OCI-LY7 (cell line): ENCODE measurements around the gene BCL11A. TPM values are rescaled to one million over a fixed set of nuclear protein-coding genes. Genes with fewer than 3 reads are reported as not detected.
A peak's percentile ranks its signal among the peaks of the same experiment; 100 is the strongest.

Experiments
- BruUV-seq: library from RNA; stranded (reverse); fragments of 400-500 nt; replicated peaks from 2 replicates; lab custom pipeline; 2021; lab: Mats Ljungman, UMichigan
- CTCF ChIA-PET: fragments of 300-600 bp; sonication (Branson Sonifier 250); formaldehyde crosslinking; loops from one replicate; lab custom pipeline; 2022; ENCODE audit warnings: antibody characterized with exemption; ENCODE audit not compliant: unreplicated experiment; lab: Charles Lee
- POLR2A ChIA-PET: fragments of 300-600 bp; sonication (Branson Sonifier 250); formaldehyde crosslinking; loops from one replicate; lab custom pipeline; 2022; ENCODE audit warnings: antibody characterized with exemption; lab: Charles Lee
- DNase-seq: peaks from one replicate; pipeline ENCODE4 v3.0.0-alpha.2; 2015; ENCODE audit warnings: low spot score
- H2AFZ ChIP-seq: fragments of 200-600 bp; sonication (generic), shearing (Covaris generic); 2 replicates; pipeline ENCODE4 v1.6.1; 2014; ENCODE audit warnings: mild to moderate bottlenecking, antibody characterized with exemption, low read length, moderate library complexity
- H3K27ac ChIP-seq: fragments of 200-600 bp; sonication (generic); 2 replicates; pipeline ENCODE4 v1.5.1; 2014; ENCODE audit warnings: mixed run types, low read depth, mild to moderate bottlenecking, moderate library complexity, low read length, inconsistent platforms; ENCODE audit not compliant: poor library complexity, severe bottlenecking
- H3K36me3 ChIP-seq: fragments of 200-600 bp; sonication (generic); 2 replicates; pipeline ENCODE4 v1.6.1; 2014; ENCODE audit warnings: mild to moderate bottlenecking, antibody characterized with exemption, low read length, moderate library complexity, mixed read lengths; ENCODE audit not compliant: insufficient read depth
- H3K4me1 ChIP-seq: fragments of 200-600 bp; sonication (generic); 2 replicates; pipeline ENCODE4 v1.5.1; 2014; ENCODE audit warnings: mild to moderate bottlenecking, low read length; ENCODE audit not compliant: insufficient read depth, poor library complexity, severe bottlenecking
- H3K4me2 ChIP-seq: fragments of 200-600 bp; sonication (generic); 2 replicates; pipeline ENCODE4 v1.6.1; 2014; ENCODE audit warnings: mild to moderate bottlenecking, low read length
- H3K4me3 ChIP-seq: fragments of 200-600 bp; sonication (generic); 2 replicates; pipeline ENCODE4 v1.5.1; 2014; ENCODE audit warnings: mild to moderate bottlenecking, low read depth, low read length; ENCODE audit not compliant: poor library complexity, severe bottlenecking
- H3K79me2 ChIP-seq: fragments of 200-600 bp; sonication (generic); 2 replicates; pipeline ENCODE4 v1.6.1; 2016; ENCODE audit warnings: low read depth, mild to moderate bottlenecking, low read length, moderate library complexity, mixed read lengths; ENCODE audit not compliant: insufficient read depth
- H3K9me2 ChIP-seq: fragments of 200-600 bp; sonication (generic); 2 replicates; pipeline ENCODE4 v1.6.1; 2016; ENCODE audit warnings: mild to moderate bottlenecking, low read length, mixed read lengths; ENCODE audit not compliant: insufficient read depth
- H3K9me3 ChIP-seq: fragments of 200-600 bp; sonication (generic); 2 replicates; pipeline ENCODE4 v1.6.1; 2014; ENCODE audit warnings: mild to moderate bottlenecking, mixed run types, low read length, mixed read lengths
- H4K20me1 ChIP-seq: fragments of 200-600 bp; sonication (generic); 2 replicates; pipeline ENCODE4 v1.6.1; 2014; ENCODE audit warnings: mild to moderate bottlenecking, antibody characterized with exemption, low read length, moderate library complexity, mixed read lengths; ENCODE audit not compliant: insufficient read depth
- CTCF ChIP-seq: fragments of 200-600 bp; sonication (generic); conservative IDR thresholded peaks from 2 replicates; pipeline ENCODE4 v1.5.1; 2014; ENCODE audit warnings: mild to moderate bottlenecking, antibody characterized with exemption, low read length, moderate library complexity, mixed read lengths
- EZH2phosphoT487 ChIP-seq: fragments of 200-600 bp; sonication (generic); IDR thresholded peaks from 2 replicates; pipeline ENCODE4 v1.6.1; 2018; ENCODE audit warnings: low read depth, borderline replicate concordance, mild to moderate bottlenecking, mixed run types, antibody characterized with exemption, low read length, moderate library complexity, mixed read lengths
- intact Hi-C: fragments of 100-400 bp; cut with micrococcal nuclease; formaldehyde crosslinking; loops from one replicate; pipeline ENCODE4 v1.10.0; 2022; ENCODE audit not compliant: unreplicated experiment
- total RNA-seq, 2 experiments: library from RNA; depleted of rRNA in 1 of 2; stranded (reverse); fragments of >200 nt in 1 of 2; shearing (Covaris generic) in 1 of 2; gene quantifications; 2 replicates each; pipeline ENCODE4 v1.2.3, GENCODE V29; 2014 to 2022

Gene BCL11A
- total RNA-seq, 2 experiments from 2014 or later, result 64.3 to 167 TPM

- Histone ChIP-seq H3K27ac (peak overlapping the region; percentile 80), H3K4me1 (peaks cover 70% of the 10 kb centered on the region), H3K36me3 (no peaks in the 10 kb centered on the region), H3K79me2 (no peaks in the 10 kb centered on the region), H3K9me2 (no peaks in the 10 kb centered on the region), H3K4me3 (peak overlapping the region; percentile 36), H2AFZ (peak overlapping the region; percentile 53; the same call in 1 of the 2 replicates), H3K9me3 (no peaks in the 10 kb centered on the region), H3K4me2 (peak overlapping the region; percentile 77), H4K20me1 (no peaks in the 10 kb centered on the region)
- ChIA-PET POLR2A (interaction anchor here (0.7 to 3.6 kb wide), 18 partner anchors 8 to 556 kb away, joined by 3 to 28 read pairs (median 5); no protein-coding TSS in a partner anchor), CTCF (interaction anchor here (0.7 to 1.0 kb wide), 2 partner anchors 14 to 76 kb away, joined by 3 to 4 read pairs; no protein-coding TSS in a partner anchor)
- intact Hi-C loops, result loop anchor here (2.0 kb wide), 1 partner anchor 39 kb away; no protein-coding TSS in a partner anchor
- no TSS peak for BruUV-seq
- DNase-seq, result no peak
- TF ChIP-seq CTCF (no peak), EZH2phosphoT487 (no peak)
Observed at GRCh38 chr2:60445684-60446179, 107.7 kb downstream of the BCL11A start.

- H3K9me2 ChIP-seq, result no peaks in the 10 kb centered on the region
- no peak for DNase-seq
- H4K20me1 ChIP-seq, result no peaks in the 10 kb centered on the region
- H3K4me1 ChIP-seq, result peaks cover 86% of the 10 kb centered on the region
- TF ChIP-seq CTCF, result no peak
- H3K79me2 ChIP-seq, result no peaks in the 10 kb centered on the region
- H3K36me3 ChIP-seq, result no peaks in the 10 kb centered on the region
- H3K4me3 ChIP-seq, result no peak overlapping the region
- ChIA-PET CTCF (no interaction called here), POLR2A (interaction anchor here (0.6 to 1.3 kb wide), 6 partner anchors 65 to 291 kb away, joined by 3 to 8 read pairs (median 3); no protein-coding TSS in a partner anchor)
- no peak overlapping the region for H3K27ac ChIP-seq
- intact Hi-C loops, result no loop called here
- H2AFZ ChIP-seq, result no peak overlapping the region
- H3K4me2 ChIP-seq, result no peak overlapping the region
- no TSS peak for BruUV-seq
- H3K9me3 ChIP-seq, result no peaks in the 10 kb centered on the region
Observed at GRCh38 chr2:60442608-60443007, 110.8 kb downstream of the BCL11A start.

GRCh38 chr2:60441800-60442199, 111.7 kb downstream of the BCL11A start:
- no peak overlapping the region for H2AFZ ChIP-seq
- TF ChIP-seq EZH2phosphoT487, result no peak
- no peak for TF ChIP-seq CTCF
- no peak overlapping the region for H3K4me2 ChIP-seq
- no peak for DNase-seq
- no peaks in the 10 kb centered on the region for H3K79me2 ChIP-seq
- no TSS peak for BruUV-seq
- ChIA-PET POLR2A (interaction anchor here (0.6 to 2.8 kb wide), 4 partner anchors 11 to 87 kb away, joined by 3 to 34 read pairs (median 4); no protein-coding TSS in a partner anchor), CTCF (no interaction called here)
- intact Hi-C loops, result no loop called here
- H3K9me3 ChIP-seq, result no peaks in the 10 kb centered on the region
- H3K4me1 ChIP-seq, result peaks cover 86% of the 10 kb centered on the region
- H4K20me1 ChIP-seq, result no peaks in the 10 kb centered on the region
- H3K36me3 ChIP-seq, result no peaks in the 10 kb centered on the region
- no peaks in the 10 kb centered on the region for H3K9me2 ChIP-seq
- H3K27ac ChIP-seq, result no peak overlapping the region
- H3K4me3 ChIP-seq, result no peak overlapping the region
